ENCODE measurements around the gene FGF16.
"Not testable (repeated sequence)": the region's sequence is repeated elsewhere in the genome, so short reads cannot be mapped to it uniquely, and the experiment has no call there.

The FGF16 gene

GRCh38 chrX:77455437-77455836 lies 8.2 kb downstream of the FGF16 start:
- Histone ChIP-seq H3K36me3 (ENCODE audit: control insufficient read depth in 4 of 4, insufficient read depth in 4 of 4, low read length in 3 of 4) (peaks cover 0 to 19% (median 2%) of the 10 kb centered on the region in 4 experiments), H3K4me1 (ENCODE audit: control extremely low read depth in 1 of 4, control insufficient read depth in 4 of 4, insufficient read depth in 4 of 4, low read length in 3 of 4) (peaks cover 0 to 13% (median 6%) of the 10 kb centered on the region in 4 experiments), H3K27me3 (replicated peaks in 2 of 5; ENCODE audit: control insufficient read depth in 4 of 5, insufficient read depth in 5 of 5, low read length in 4 of 5) (no peaks in the 10 kb centered on the region), H3K9me3 (ENCODE audit: control extremely low read depth in 1 of 5, control insufficient read depth in 4 of 5, insufficient read depth in 2 of 5, low read depth in 1 of 5, low read length in 4 of 5) (no peaks in the 10 kb centered on the region), H3K27ac (ENCODE audit: insufficient read depth in 1 of 2, low read depth in 1 of 2, low read length in 2 of 2, poor library complexity in 1 of 2, severe bottlenecking in 2 of 2) (no peak overlapping the region), H3K4me3 (ENCODE audit: control insufficient read depth in 1 of 7, extremely low read depth in 1 of 7, insufficient read depth in 4 of 7, low read depth in 2 of 7, low read length in 6 of 7) (no peak overlapping the region)
- ChIA-PET POLR2A (no interaction called here), CTCF (interaction anchor here (1.1 kb wide), 1 partner anchor 9 kb away, joined by 3 read pairs; no protein-coding TSS in a partner anchor)
- WGBS (ENCODE audit: insufficient coverage), result 86% methylated on average over 2 of the region's 2 CpGs
- no peak for DNase-seq

- WGBS (ENCODE audit: insufficient coverage), result 92% methylated on average over 2 of the region's 5 CpGs
- Histone ChIP-seq H3K27me3 (replicated peaks in 2 of 5; ENCODE audit: control insufficient read depth in 4 of 5, insufficient read depth in 5 of 5, low read length in 4 of 5) (no peaks in the 10 kb centered on the region), H3K36me3 (ENCODE audit: control insufficient read depth in 4 of 4, insufficient read depth in 4 of 4, low read length in 3 of 4) (no peaks in the 10 kb centered on the region), H3K27ac (ENCODE audit: insufficient read depth in 1 of 2, low read depth in 1 of 2, low read length in 2 of 2, poor library complexity in 1 of 2, severe bottlenecking in 2 of 2) (no peak overlapping the region), H3K4me1 (ENCODE audit: control extremely low read depth in 1 of 4, control insufficient read depth in 4 of 4, insufficient read depth in 4 of 4, low read length in 3 of 4) (no peaks in the 10 kb centered on the region), H3K9me3 (ENCODE audit: control extremely low read depth in 1 of 5, control insufficient read depth in 4 of 5, insufficient read depth in 2 of 5, low read depth in 1 of 5, low read length in 4 of 5) (peaks cover 0 to 8% (median 0%) of the 10 kb centered on the region in 5 experiments), H3K4me3 (ENCODE audit: control insufficient read depth in 1 of 7, extremely low read depth in 1 of 7, insufficient read depth in 4 of 7, low read depth in 2 of 7, low read length in 6 of 7) (no peak overlapping the region)
- no peak for DNase-seq
- ChIA-PET CTCF (no interaction called here), POLR2A (no interaction called here)
Observed at GRCh38 chrX:77484045-77484444, 36.9 kb downstream of the FGF16 start.

- DNase-seq, result no peak
- no peaks in the 10 kb centered on the region for H3K4me1 ChIP-seq (ENCODE audit: control extremely low read depth in 1 of 4, control insufficient read depth in 4 of 4, insufficient read depth in 4 of 4, low read length in 3 of 4)
- WGBS (ENCODE audit: insufficient coverage), result 82% methylated on average over 17 of the region's 20 CpGs
- no peak overlapping the region for H3K27ac ChIP-seq (ENCODE audit: insufficient read depth in 1 of 2, low read depth in 1 of 2, low read length in 2 of 2, poor library complexity in 1 of 2, severe bottlenecking in 2 of 2)
- ChIA-PET CTCF (no interaction called here), POLR2A (no interaction called here)
- no peaks in the 10 kb centered on the region for H3K36me3 ChIP-seq (ENCODE audit: control insufficient read depth in 4 of 4, insufficient read depth in 4 of 4, low read length in 3 of 4)
- H3K9me3 ChIP-seq (ENCODE audit: control extremely low read depth in 1 of 5, control insufficient read depth in 4 of 5, insufficient read depth in 2 of 5, low read depth in 1 of 5, low read length in 4 of 5), result no peaks in the 10 kb centered on the region
- H3K4me3 ChIP-seq (ENCODE audit: control insufficient read depth in 1 of 7, extremely low read depth in 1 of 7, insufficient read depth in 4 of 7, low read depth in 2 of 7, low read length in 6 of 7), result no peak overlapping the region
- no peaks in the 10 kb centered on the region for H3K27me3 ChIP-seq (replicated peaks in 2 of 5; ENCODE audit: control insufficient read depth in 4 of 5, insufficient read depth in 5 of 5, low read length in 4 of 5)
Observed at GRCh38 chrX:77493677-77494553, 46.7 kb downstream of the FGF16 start.

- CTCF ChIA-PET, result not testable (repeated sequence)
Observed at GRCh38 chrX:77500164-77500563, 53.0 kb downstream of the FGF16 start.

DNA sequence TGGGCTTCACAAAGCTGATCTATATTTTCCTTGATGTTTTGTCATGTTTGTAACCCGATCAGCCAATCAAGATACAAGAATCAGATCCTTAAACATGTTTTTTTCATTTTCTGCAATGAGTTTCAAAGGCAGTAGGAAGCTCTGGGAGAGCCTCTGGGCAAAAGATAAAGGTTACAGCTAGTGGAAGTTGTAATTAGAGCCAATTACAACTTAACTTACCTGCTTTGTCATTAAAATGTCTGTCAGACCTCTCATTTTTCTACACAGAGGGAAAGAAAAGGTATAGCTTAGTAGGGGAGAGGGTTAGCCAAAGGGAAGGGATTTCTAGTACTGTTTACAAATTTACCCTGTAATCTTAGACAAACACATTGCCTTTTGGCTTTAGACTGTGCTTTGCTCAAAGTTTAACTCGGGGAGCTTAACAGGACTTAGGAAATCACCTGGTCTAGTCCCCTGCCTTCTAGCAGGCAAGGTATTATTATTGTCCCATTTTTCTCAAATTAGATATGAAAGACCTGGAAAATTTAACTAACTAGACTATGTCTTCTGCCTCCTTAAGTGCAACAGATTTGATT lies 55.8 kb downstream of the FGF16 start:
- no peaks in the 10 kb centered on the region for H3K27me3 ChIP-seq (replicated peaks in 2 of 5; ENCODE audit: control insufficient read depth in 4 of 5, insufficient read depth in 5 of 5, low read length in 4 of 5)
- H3K36me3 ChIP-seq (ENCODE audit: control insufficient read depth in 4 of 4, insufficient read depth in 4 of 4, low read length in 3 of 4), result peaks cover 0 to 7% (median 3%) of the 10 kb centered on the region in 4 experiments
- no peak overlapping the region for H3K4me3 ChIP-seq (ENCODE audit: control insufficient read depth in 1 of 7, extremely low read depth in 1 of 7, insufficient read depth in 4 of 7, low read depth in 2 of 7, low read length in 6 of 7)
- ChIA-PET CTCF (no interaction called here), POLR2A (interaction anchor here (0.6 kb wide), 1 partner anchor 224 kb away, joined by 3 read pairs; no protein-coding TSS in a partner anchor)
- H3K4me1 ChIP-seq (ENCODE audit: control extremely low read depth in 1 of 4, control insufficient read depth in 4 of 4, insufficient read depth in 4 of 4, low read length in 3 of 4), result peaks cover 0 to 2% (median 0%) of the 10 kb centered on the region in 4 experiments
- 24% methylated on average over 2 of the region's 2 CpGs for WGBS (ENCODE audit: insufficient coverage)
- H3K9me3 ChIP-seq (ENCODE audit: control extremely low read depth in 1 of 5, control insufficient read depth in 4 of 5, insufficient read depth in 2 of 5, low read depth in 1 of 5, low read length in 4 of 5), result no peaks in the 10 kb centered on the region
- H3K27ac ChIP-seq (ENCODE audit: insufficient read depth in 1 of 2, low read depth in 1 of 2, low read length in 2 of 2, poor library complexity in 1 of 2, severe bottlenecking in 2 of 2), result no peak overlapping the region
- DNase-seq, result peak; percentile 2 to 12 (median 12)

More at GRCh38 chrX:77500164-77500563, 53.0 kb downstream of the FGF16 start:
- H3K36me3 ChIP-seq (ENCODE audit: control insufficient read depth in 4 of 4, insufficient read depth in 4 of 4, low read length in 3 of 4); H3K4me3 ChIP-seq (ENCODE audit: control insufficient read depth in 1 of 7, extremely low read depth in 1 of 7, insufficient read depth in 4 of 7, low read depth in 2 of 7, low read length in 6 of 7); H3K27me3 ChIP-seq (replicated peaks in 2 of 5; ENCODE audit: control insufficient read depth in 4 of 5, insufficient read depth in 5 of 5, low read length in 4 of 5); H3K4me1 ChIP-seq (ENCODE audit: control extremely low read depth in 1 of 4, control insufficient read depth in 4 of 4, insufficient read depth in 4 of 4, low read length in 3 of 4); DNase-seq; H3K9me3 ChIP-seq (ENCODE audit: control extremely low read depth in 1 of 5, control insufficient read depth in 4 of 5, insufficient read depth in 2 of 5, low read depth in 1 of 5, low read length in 4 of 5); H3K27ac ChIP-seq (ENCODE audit: insufficient read depth in 1 of 2, low read depth in 1 of 2, low read length in 2 of 2, poor library complexity in 1 of 2, severe bottlenecking in 2 of 2); POLR2A ChIA-PET: not testable (repeated sequence)
- WGBS (ENCODE audit: insufficient coverage), result no CpG with 5 or more reads among the region's 1 CpG

DNA sequence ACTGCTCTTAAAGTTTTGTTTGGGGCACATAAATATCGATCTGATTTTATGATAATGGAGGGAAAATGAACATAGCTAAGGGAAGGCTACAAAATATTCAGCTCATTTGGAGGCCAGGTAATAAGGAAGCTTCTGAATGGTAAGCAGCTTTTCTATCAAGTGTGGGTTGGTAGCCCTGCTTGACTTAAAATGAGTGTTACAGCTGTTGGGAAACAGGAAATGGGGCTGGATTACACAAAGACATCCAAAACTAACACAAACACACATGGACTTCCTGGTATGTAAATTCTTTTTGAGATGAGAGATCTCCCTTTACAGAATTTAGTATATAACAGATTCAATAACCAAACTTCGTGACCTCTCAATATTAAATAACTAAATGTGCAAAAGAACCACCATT lies 58.0 kb downstream of the FGF16 start:
- H3K36me3 ChIP-seq (ENCODE audit: control insufficient read depth in 4 of 4, insufficient read depth in 4 of 4, low read length in 3 of 4), result peaks cover 0 to 20% (median 5%) of the 10 kb centered on the region in 4 experiments
- H3K27ac ChIP-seq (ENCODE audit: insufficient read depth in 1 of 2, low read depth in 1 of 2, low read length in 2 of 2, poor library complexity in 1 of 2, severe bottlenecking in 2 of 2), result no peak overlapping the region
- H3K27me3 ChIP-seq (replicated peaks in 2 of 5; ENCODE audit: control insufficient read depth in 4 of 5, insufficient read depth in 5 of 5, low read length in 4 of 5), result no peaks in the 10 kb centered on the region
- DNase-seq, result peak in 2 of 3 donors; percentile 10 to 12
- 80% methylated on average over 1 of the region's 2 CpGs for WGBS (ENCODE audit: insufficient coverage)
- H3K4me3 ChIP-seq (ENCODE audit: control insufficient read depth in 1 of 7, extremely low read depth in 1 of 7, insufficient read depth in 4 of 7, low read depth in 2 of 7, low read length in 6 of 7), result no peak overlapping the region
- H3K4me1 ChIP-seq (ENCODE audit: control extremely low read depth in 1 of 4, control insufficient read depth in 4 of 4, insufficient read depth in 4 of 4, low read length in 3 of 4), result peaks cover 0 to 2% (median 0%) of the 10 kb centered on the region in 4 experiments
- POLR2A ChIA-PET, result no interaction called here
- H3K9me3 ChIP-seq (ENCODE audit: control extremely low read depth in 1 of 5, control insufficient read depth in 4 of 5, insufficient read depth in 2 of 5, low read depth in 1 of 5, low read length in 4 of 5), result no peaks in the 10 kb centered on the region
- CTCF ChIA-PET, result interaction anchor here (1.2 kb wide), 1 partner anchor 80 kb away, joined by 3 read pairs; no protein-coding TSS in a partner anchor

Data from common myeloid progenitor, CD34-positive (primary cell).